WTC11 (cell line): ENCODE results near the gene CAMTA1. TPM values are rescaled to one million over a fixed set of nuclear protein-coding genes. Genes with fewer than 3 reads are reported as not detected.

Experiments used
- ATAC-seq: fragments of 200-7000 bp; cut with Tn5 transposase; 2 replicates; pipeline ENCODE4 v1.10.0; 2021; ENCODE audit warnings: mild to moderate bottlenecking, moderate library complexity
- CTCF ChIA-PET: fragments of 300-600 bp; sonication (Branson Sonifier 250); formaldehyde crosslinking; loops from one replicate; lab custom pipeline; 2021; ENCODE audit warnings: antibody characterized with exemption; lab: Charles Lee
- POLR2A ChIA-PET: fragments of 350-600 bp; sonication (Branson Sonifier 250); formaldehyde crosslinking; loops from one replicate; lab custom pipeline; 2021; ENCODE audit warnings: antibody characterized with exemption; lab: Charles Lee
- DNase-seq: peaks from one replicate; pipeline ENCODE4 v3.0.0; 2021; ENCODE audit warnings: low spot score
- H3K27ac Mint-ChIP-seq: 2 replicates; pipeline ENCODE4 v1.8.0; 2021; ENCODE audit warnings: mixed read lengths
- H3K27me3 Mint-ChIP-seq: 2 replicates; pipeline ENCODE4 v1.8.0; 2021; ENCODE audit warnings: low read depth, mild to moderate bottlenecking, moderate library complexity, mixed read lengths
- H3K36me3 Mint-ChIP-seq: 2 replicates; pipeline ENCODE4 v1.8.0; 2021; ENCODE audit warnings: mixed read lengths
- H3K4me1 Mint-ChIP-seq: 2 replicates; pipeline ENCODE4 v1.8.0; 2022; ENCODE audit warnings: mixed read lengths
- H3K4me3 Mint-ChIP-seq: 2 replicates; pipeline ENCODE4 v1.8.0; 2021; ENCODE audit warnings: mild to moderate bottlenecking, moderate library complexity, mixed read lengths
- H3K9me3 Mint-ChIP-seq: 2 replicates; pipeline ENCODE4 v1.8.0; 2021; ENCODE audit warnings: mixed read lengths
- ATF6 ChIP-seq: sonication (generic); formaldehyde crosslinking; IDR thresholded peaks from 2 replicates; pipeline ENCODE4 v1.8.1; 2023; ENCODE audit warnings: mild to moderate bottlenecking, missing genetic modification reagents
- CBFB ChIP-seq: sonication (generic); formaldehyde crosslinking; IDR thresholded peaks from 2 replicates; pipeline ENCODE4 v1.8.1; 2022; ENCODE audit warnings: mild to moderate bottlenecking, low read depth, missing genetic modification reagents
- CDX4 ChIP-seq: fragments of 250-450 bp; sonication (Bioruptor Pico); IDR thresholded peaks from 2 replicates; pipeline ENCODE4 v1.9.0; 2021; ENCODE audit warnings: moderate library complexity, mild to moderate bottlenecking, inconsistent platforms, borderline replicate concordance
- CREM ChIP-seq: sonication (generic); formaldehyde crosslinking; IDR thresholded peaks from 2 replicates; pipeline ENCODE4 v1.8.1; 2022; ENCODE audit warnings: mild to moderate bottlenecking, missing genetic modification reagents, moderate library complexity
- E2F4 ChIP-seq: sonication (generic); formaldehyde crosslinking; IDR thresholded peaks from 2 replicates; pipeline ENCODE4 v1.8.1; 2022; ENCODE audit warnings: low read depth, mild to moderate bottlenecking, moderate library complexity, missing genetic modification reagents, borderline replicate concordance
- JAZF1 ChIP-seq: fragments of 250-450 bp; sonication (Bioruptor Pico); IDR thresholded peaks from 2 replicates; pipeline ENCODE4 v1.9.0; 2021; ENCODE audit warnings: moderate library complexity, mild to moderate bottlenecking, inconsistent platforms
- MYBL2 ChIP-seq: sonication (generic); formaldehyde crosslinking; IDR thresholded peaks from 2 replicates; pipeline ENCODE4 v1.8.1; 2023; ENCODE audit warnings: mild to moderate bottlenecking, moderate library complexity, missing genetic modification reagents
- NFE2L1 ChIP-seq: sonication (generic); formaldehyde crosslinking; IDR thresholded peaks from 2 replicates; pipeline ENCODE4 v1.8.1; 2023; ENCODE audit warnings: missing genetic modification reagents
- NFYB ChIP-seq: sonication (generic); formaldehyde crosslinking; conservative IDR thresholded peaks from 2 replicates; pipeline ENCODE4 v1.8.0; 2022; ENCODE audit warnings: low read depth, missing genetic modification reagents
- SP1 ChIP-seq: sonication (generic); formaldehyde crosslinking; conservative IDR thresholded peaks from 2 replicates; pipeline ENCODE4 v1.8.1; 2022; ENCODE audit warnings: missing genetic modification reagents
- ZNF232 ChIP-seq: sonication (generic); formaldehyde crosslinking; IDR thresholded peaks from 2 replicates; pipeline ENCODE4 v1.8.0; 2022; ENCODE audit warnings: mild to moderate bottlenecking, missing genetic modification reagents
- ZNF416 ChIP-seq: fragments of 250-450 bp; sonication (Bioruptor Pico); IDR thresholded peaks from 2 replicates; pipeline ENCODE4 v1.9.0; 2021; ENCODE audit warnings: mild to moderate bottlenecking, inconsistent platforms
- total RNA-seq: library from RNA; stranded (reverse); gene quantifications from 3 replicates; pipeline ENCODE4 v1.2.3, GENCODE V29; 2021
- TF ChIP-seq, protein P1 (sequence below): sonication (generic); formaldehyde crosslinking; IDR thresholded peaks from 2 replicates; pipeline ENCODE4 v1.8.1; 2023; ENCODE audit warnings: mild to moderate bottlenecking, missing genetic modification reagents, moderate library complexity
- TF ChIP-seq, protein P2 (sequence below): fragments of 200-600 bp; IDR thresholded peaks from 2 replicates; pipeline ENCODE4 v1.8.0; 2022; ENCODE audit warnings: antibody characterized with exemption
- TF ChIP-seq, protein P3 (sequence below): fragments of 250-450 bp; sonication (Bioruptor Pico); IDR thresholded peaks from 2 replicates; pipeline ENCODE4 v2.1.2; 2022; ENCODE audit warnings: mild to moderate bottlenecking, moderate library complexity
- TF ChIP-seq, protein P4 (sequence below): sonication (generic); formaldehyde crosslinking; IDR thresholded peaks from 2 replicates; pipeline ENCODE4 v1.8.1; 2022; ENCODE audit warnings: missing genetic modification reagents, borderline replicate concordance

The CAMTA1 gene
- total RNA-seq, 1 experiment from 2014 or later: 86.4 TPM

DNA sequence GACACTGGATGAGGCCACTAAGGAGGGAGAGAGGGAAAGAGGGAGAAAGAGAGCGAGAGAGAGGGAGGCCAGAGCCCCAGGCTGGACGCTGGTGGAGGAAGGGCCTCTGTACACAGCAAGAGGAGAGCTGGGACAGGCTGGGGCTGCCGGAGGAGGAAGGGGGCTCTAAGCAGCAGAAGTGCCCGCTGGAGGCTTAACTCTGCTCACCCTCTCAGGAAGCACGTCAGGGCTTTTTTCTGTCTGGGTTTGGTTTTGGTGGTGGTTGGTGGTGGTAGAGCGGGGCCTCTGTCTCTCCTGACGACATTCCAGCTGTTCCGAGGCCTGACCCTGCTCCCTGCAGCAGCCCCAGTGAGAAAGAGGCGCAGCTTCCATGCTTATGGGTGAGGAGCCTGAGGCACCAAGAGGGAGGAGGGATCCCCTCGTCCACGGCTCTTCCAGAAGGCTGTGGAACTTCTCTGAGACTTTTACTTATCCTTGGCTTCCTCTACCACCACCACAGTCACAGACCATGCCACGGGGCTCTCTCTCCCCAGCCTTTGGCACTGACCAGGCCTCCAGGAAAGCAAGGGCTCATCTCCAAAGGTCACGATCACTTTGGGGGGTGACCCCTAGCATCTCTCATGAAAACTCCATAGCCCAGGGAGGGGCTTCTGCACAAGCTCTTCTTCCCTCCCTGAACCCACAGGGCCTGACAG, 849.4 kb downstream of the CAMTA1 start (continued):
- TF ChIP-seq CDX4 (CRISPR knock-in tag) (no peak), NFYB (CRISPR knock-in tag) (no peak), JAZF1 (CRISPR knock-in tag) (no peak), ZNF232 (CRISPR knock-in tag) (no peak), NFE2L1 (CRISPR knock-in tag) (no peak)
- TF ChIP-seq, protein P1, sequence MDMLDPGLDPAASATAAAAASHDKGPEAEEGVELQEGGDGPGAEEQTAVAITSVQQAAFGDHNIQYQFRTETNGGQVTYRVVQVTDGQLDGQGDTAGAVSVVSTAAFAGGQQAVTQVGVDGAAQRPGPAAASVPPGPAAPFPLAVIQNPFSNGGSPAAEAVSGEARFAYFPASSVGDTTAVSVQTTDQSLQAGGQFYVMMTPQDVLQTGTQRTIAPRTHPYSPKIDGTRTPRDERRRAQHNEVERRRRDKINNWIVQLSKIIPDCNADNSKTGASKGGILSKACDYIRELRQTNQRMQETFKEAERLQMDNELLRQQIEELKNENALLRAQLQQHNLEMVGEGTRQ (CRISPR knock-in tag): no peak
- TF ChIP-seq, protein P2, sequence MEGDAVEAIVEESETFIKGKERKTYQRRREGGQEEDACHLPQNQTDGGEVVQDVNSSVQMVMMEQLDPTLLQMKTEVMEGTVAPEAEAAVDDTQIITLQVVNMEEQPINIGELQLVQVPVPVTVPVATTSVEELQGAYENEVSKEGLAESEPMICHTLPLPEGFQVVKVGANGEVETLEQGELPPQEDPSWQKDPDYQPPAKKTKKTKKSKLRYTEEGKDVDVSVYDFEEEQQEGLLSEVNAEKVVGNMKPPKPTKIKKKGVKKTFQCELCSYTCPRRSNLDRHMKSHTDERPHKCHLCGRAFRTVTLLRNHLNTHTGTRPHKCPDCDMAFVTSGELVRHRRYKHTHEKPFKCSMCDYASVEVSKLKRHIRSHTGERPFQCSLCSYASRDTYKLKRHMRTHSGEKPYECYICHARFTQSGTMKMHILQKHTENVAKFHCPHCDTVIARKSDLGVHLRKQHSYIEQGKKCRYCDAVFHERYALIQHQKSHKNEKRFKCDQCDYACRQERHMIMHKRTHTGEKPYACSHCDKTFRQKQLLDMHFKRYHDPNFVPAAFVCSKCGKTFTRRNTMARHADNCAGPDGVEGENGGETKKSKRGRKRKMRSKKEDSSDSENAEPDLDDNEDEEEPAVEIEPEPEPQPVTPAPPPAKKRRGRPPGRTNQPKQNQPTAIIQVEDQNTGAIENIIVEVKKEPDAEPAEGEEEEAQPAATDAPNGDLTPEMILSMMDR: no peak

DNA sequence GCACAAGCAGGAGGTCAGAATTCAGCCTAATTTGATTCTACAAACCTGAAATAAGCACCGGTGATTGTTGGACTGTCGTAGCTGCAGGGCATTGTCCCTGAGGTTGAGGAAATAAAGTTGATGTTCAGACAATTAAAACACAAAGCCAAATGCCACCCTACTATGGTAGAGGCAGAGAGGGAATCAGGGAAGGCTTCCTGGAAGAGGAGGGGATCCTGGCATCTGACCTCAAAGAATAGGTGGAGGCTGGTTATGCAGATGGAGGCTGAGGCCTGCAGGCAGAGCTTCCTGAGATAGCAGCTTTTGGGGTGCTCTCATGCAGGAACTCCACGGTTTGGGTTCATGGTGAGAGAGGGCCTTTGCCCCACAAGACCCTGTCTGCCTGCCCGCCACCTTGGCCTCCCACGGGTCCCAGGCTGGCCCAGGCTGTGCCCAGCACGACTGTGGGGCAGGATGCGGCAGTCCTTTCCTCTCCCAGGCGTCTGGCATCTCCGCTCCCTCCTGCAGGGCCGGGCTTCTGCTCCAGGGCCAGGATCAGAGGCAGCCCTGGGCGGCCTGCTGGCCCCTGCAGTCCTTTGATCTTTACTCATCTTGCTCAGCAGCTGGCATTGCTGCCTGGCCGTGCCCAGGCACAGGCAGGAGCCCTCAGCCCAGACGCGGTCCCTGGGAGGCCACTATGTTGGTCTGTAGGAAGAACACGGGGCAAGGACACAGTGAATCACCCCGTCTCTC, 851.7 kb downstream of the CAMTA1 start:
- no peaks in the 10 kb centered on the region for H3K36me3 Mint-ChIP-seq
- POLR2A ChIA-PET: interaction anchor here (0.6 kb wide), 1 partner anchor 940 kb away, joined by 5 read pairs; no protein-coding TSS in a partner anchor
- no peak overlapping the region for H3K27ac Mint-ChIP-seq
- no peak overlapping the region for H3K4me3 Mint-ChIP-seq
- no peak for TF ChIP-seq ATF6 (CRISPR knock-in tag)
- no peak for TF ChIP-seq CREM
- no peak for TF ChIP-seq CBFB (CRISPR knock-in tag)
- TF ChIP-seq, protein P3, sequence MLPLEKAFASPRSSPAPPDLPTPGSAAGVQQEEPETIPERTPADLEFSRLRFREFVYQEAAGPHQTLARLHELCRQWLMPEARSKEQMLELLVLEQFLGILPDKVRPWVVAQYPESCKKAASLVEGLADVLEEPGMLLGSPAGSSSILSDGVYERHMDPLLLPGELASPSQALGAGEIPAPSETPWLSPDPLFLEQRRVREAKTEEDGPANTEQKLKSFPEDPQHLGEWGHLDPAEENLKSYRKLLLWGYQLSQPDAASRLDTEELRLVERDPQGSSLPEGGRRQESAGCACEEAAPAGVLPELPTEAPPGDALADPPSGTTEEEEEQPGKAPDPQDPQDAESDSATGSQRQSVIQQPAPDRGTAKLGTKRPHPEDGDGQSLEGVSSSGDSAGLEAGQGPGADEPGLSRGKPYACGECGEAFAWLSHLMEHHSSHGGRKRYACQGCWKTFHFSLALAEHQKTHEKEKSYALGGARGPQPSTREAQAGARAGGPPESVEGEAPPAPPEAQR (CRISPR knock-in tag): no peak
- TF ChIP-seq SP1 (CRISPR knock-in tag): no peak
- TF ChIP-seq, protein P4, sequence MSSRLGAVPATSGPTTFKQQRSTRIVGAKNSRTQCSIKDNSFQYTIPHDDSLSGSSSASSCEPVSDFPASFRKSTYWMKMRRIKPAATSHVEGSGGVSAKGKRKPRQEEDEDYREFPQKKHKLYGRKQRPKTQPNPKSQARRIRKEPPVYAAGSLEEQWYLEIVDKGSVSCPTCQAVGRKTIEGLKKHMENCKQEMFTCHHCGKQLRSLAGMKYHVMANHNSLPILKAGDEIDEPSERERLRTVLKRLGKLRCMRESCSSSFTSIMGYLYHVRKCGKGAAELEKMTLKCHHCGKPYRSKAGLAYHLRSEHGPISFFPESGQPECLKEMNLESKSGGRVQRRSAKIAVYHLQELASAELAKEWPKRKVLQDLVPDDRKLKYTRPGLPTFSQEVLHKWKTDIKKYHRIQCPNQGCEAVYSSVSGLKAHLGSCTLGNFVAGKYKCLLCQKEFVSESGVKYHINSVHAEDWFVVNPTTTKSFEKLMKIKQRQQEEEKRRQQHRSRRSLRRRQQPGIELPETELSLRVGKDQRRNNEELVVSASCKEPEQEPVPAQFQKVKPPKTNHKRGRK (CRISPR knock-in tag): no peak
- TF ChIP-seq ZNF416 (CRISPR knock-in tag): no peak
- TF ChIP-seq MYBL2 (CRISPR knock-in tag): no peak
- no peak for TF ChIP-seq E2F4 (CRISPR knock-in tag)
- H3K27me3 Mint-ChIP-seq: no peaks in the 10 kb centered on the region
- DNase-seq: no peak
- CTCF ChIA-PET: interaction anchor here (1.4 kb wide), 1 partner anchor 162 kb away, joined by 4 read pairs; no protein-coding TSS in a partner anchor
- ATAC-seq: no peak
- no peaks in the 10 kb centered on the region for H3K9me3 Mint-ChIP-seq
- peaks cover 8% of the 10 kb centered on the region for H3K4me1 Mint-ChIP-seq
